Osteoblast (primary cell): ENCODE data around the gene SZRD1. TPM values are rescaled to one million over a fixed set of nuclear protein-coding genes. Genes with fewer than 3 reads are reported as not detected.

Source experiments
- DNase-seq: peaks from one replicate; pipeline ENCODE4 v3.0.0; 2011; ENCODE audit warnings: low spot score, mixed read lengths; ENCODE audit not compliant: insufficient read length; ENCODE audit errors: missing footprints
- H2AFZ ChIP-seq: 2 replicates; pipeline ENCODE4 v1.6.0; 2011; ENCODE audit warnings: mild to moderate bottlenecking, low read length
- H3K27ac ChIP-seq: 2 replicates; pipeline ENCODE4 v1.5.1; 2011; ENCODE audit warnings: mild to moderate bottlenecking, low read depth, low read length, moderate library complexity
- H3K27me3 ChIP-seq: 2 replicates; pipeline ENCODE4 v1.6.0; 2012; ENCODE audit warnings: mild to moderate bottlenecking, control low read depth, inconsistent platforms, low read length, moderate library complexity; ENCODE audit not compliant: insufficient read depth
- H3K36me3 ChIP-seq: 2 replicates; pipeline ENCODE4 v1.5.1; 2011; ENCODE audit warnings: mild to moderate bottlenecking, low read length, control low read depth, moderate library complexity; ENCODE audit not compliant: insufficient read depth
- H3K4me1 ChIP-seq: 2 replicates; pipeline ENCODE4 v1.5.1; 2011; ENCODE audit warnings: mild to moderate bottlenecking, low read length, control low read depth, moderate library complexity; ENCODE audit not compliant: insufficient read depth
- H3K4me2 ChIP-seq: 2 replicates; pipeline ENCODE4 v1.6.0; 2011; ENCODE audit warnings: mild to moderate bottlenecking, low read length; ENCODE audit not compliant: insufficient read depth
- H3K4me3 ChIP-seq: fragments of 200-600 bp; sonication (generic); 3 replicates; pipeline ENCODE4 v1.5.1; 2012; ENCODE audit warnings: mild to moderate bottlenecking, low read length, inconsistent platforms; ENCODE audit not compliant: insufficient read depth
- H3K79me2 ChIP-seq: 2 replicates; pipeline ENCODE4 v1.6.0; 2012; ENCODE audit warnings: mild to moderate bottlenecking, low read length, control low read depth, inconsistent platforms; ENCODE audit not compliant: insufficient read depth
- H3K9me3 ChIP-seq: 2 replicates; pipeline ENCODE4 v1.5.1; 2011; ENCODE audit warnings: low read depth, low read length, control low read depth
- H4K20me1 ChIP-seq: 2 replicates; pipeline ENCODE4 v1.6.0; 2012; ENCODE audit warnings: mild to moderate bottlenecking, low read length, control low read depth; ENCODE audit not compliant: insufficient read depth
- total RNA-seq: library from RNA; depleted of rRNA; stranded (reverse); fragments of >200 nt; gene quantifications from 2 replicates; pipeline ENCODE4 v1.2.3, GENCODE V29; 2012
- TF ChIP-seq, protein P1 (sequence below): IDR thresholded peaks from 2 replicates; pipeline ENCODE4 v1.5.1; 2011; ENCODE audit warnings: mild to moderate bottlenecking, low read depth, low read length, moderate library complexity; ENCODE audit errors: extremely low read depth

The SZRD1 gene
- total RNA-seq, 1 donor, result 66.2 TPM

DNA sequence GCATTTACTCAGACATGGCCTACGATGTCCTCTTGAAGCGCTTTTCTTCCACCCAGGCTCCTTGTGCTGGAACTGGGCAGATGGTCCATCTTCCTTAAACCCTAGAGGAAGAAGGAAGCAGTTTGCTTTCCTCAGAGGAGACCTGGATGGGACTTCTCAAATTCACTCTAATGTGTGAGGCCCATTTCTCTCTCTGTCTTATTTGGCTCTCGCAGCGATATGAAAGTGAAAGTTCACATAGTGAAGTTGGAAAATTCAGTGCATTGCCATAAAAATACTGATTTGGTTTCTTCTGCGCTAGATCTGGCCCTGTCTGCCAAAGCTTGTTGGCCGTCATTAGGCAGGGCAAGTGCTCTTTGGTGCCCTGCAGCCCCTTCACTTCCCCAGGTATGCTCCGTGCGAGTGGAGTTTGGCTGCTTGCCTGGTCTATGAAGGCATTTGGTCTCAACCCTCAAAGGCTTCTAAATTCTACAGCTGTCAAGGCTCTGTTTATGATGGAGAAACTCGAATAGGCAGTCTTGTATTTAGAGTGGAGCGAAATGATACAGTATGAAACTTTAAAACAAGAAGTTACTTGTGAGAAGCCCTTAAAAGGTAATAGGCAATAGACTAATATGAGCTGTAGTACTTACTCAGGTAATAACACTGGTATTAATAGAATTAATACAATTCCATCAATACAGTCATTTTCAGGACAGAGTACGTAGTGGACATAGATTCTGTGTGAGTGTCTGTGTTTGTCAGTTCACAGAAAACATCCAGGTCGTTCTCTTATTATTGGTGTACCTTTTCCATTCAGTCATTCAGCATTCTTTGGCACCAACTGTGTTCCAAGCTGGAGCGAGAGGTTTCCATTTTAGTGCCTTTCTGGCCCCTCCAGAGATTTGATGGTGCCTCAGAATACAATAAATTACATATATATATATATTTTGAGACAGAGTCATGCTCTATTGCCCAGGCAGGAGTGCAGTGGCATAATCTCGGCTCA lies 20.5 kb downstream of the SZRD1 start:
- peak overlapping the region; percentile 21 for H2AFZ ChIP-seq
- H3K4me3 ChIP-seq, result peak overlapping the region; percentile 70
- H3K4me2 ChIP-seq, result peak overlapping the region; percentile 97
- H3K27me3 ChIP-seq, result no peaks in the 10 kb centered on the region
- peak overlapping the region; percentile 84 for H3K27ac ChIP-seq
- H3K4me1 ChIP-seq, result peaks cover 59% of the 10 kb centered on the region
- no peaks in the 10 kb centered on the region for H3K9me3 ChIP-seq
- H4K20me1 ChIP-seq, result peaks cover 78% of the 10 kb centered on the region
- no peaks in the 10 kb centered on the region for H3K36me3 ChIP-seq
- DNase-seq, result peak; percentile 77
- peaks cover 87% of the 10 kb centered on the region for H3K79me2 ChIP-seq
- TF ChIP-seq, protein P1, sequence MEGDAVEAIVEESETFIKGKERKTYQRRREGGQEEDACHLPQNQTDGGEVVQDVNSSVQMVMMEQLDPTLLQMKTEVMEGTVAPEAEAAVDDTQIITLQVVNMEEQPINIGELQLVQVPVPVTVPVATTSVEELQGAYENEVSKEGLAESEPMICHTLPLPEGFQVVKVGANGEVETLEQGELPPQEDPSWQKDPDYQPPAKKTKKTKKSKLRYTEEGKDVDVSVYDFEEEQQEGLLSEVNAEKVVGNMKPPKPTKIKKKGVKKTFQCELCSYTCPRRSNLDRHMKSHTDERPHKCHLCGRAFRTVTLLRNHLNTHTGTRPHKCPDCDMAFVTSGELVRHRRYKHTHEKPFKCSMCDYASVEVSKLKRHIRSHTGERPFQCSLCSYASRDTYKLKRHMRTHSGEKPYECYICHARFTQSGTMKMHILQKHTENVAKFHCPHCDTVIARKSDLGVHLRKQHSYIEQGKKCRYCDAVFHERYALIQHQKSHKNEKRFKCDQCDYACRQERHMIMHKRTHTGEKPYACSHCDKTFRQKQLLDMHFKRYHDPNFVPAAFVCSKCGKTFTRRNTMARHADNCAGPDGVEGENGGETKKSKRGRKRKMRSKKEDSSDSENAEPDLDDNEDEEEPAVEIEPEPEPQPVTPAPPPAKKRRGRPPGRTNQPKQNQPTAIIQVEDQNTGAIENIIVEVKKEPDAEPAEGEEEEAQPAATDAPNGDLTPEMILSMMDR, result no peak

GRCh38 chr1:16391411-16391810 lies 24.4 kb downstream of the SZRD1 start:
- Histone ChIP-seq H3K36me3 (peaks cover 26% of the 10 kb centered on the region), H3K27ac (peak overlapping the region; percentile 59), H3K9me3 (no peaks in the 10 kb centered on the region), H3K4me1 (peaks cover 42% of the 10 kb centered on the region), H4K20me1 (peaks cover 72% of the 10 kb centered on the region), H3K79me2 (peaks cover 89% of the 10 kb centered on the region), H2AFZ (no peak overlapping the region), H3K27me3 (no peaks in the 10 kb centered on the region), H3K4me3 (no peak overlapping the region), H3K4me2 (no peak overlapping the region)
- DNase-seq, result peak; percentile 70
- TF ChIP-seq, protein P1, result no peak

DNA sequence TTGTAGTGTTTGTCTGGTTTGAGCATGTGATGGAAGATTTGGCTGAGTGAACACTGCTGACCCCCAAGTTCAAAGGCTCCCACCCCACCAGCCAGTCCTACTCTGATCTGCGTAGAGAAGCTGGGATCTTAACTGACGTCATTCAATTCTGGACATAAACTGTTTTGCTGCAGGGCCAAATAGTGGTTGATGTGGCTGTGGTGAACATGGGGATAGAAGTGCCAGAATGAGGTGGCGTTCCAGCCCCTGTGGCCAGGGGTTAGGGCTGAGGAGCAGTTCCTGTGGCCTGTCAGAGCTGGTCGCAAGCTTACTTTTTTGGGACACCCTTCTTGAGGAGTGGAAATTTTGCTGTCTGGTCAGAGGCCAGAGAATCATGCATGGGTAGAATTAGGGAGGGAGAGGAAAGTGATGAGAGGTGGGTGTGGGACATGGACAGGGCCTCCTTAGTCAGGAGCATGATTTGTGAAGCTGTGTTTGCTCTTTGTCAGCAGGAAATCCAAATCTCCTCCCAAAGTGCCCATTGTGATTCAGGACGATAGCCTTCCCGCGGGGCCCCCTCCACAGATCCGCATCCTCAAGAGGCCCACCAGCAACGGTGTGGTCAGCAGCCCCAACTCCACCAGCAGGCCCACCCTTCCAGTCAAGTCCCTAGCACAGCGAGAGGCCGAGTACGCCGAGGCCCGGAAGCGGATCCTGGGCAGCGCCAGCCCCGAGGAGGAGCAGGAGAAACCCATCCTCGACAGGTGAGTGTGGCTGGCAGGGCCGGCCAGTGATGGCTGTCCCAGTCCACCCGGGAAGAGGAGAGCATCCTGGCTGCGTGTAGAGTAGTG lies 25.9 kb downstream of the SZRD1 start:
- H3K4me3 ChIP-seq, result no peak overlapping the region
- no peak overlapping the region for H2AFZ ChIP-seq
- peaks cover 29% of the 10 kb centered on the region for H3K36me3 ChIP-seq
- H4K20me1 ChIP-seq, result peaks cover 61% of the 10 kb centered on the region
- no peak overlapping the region for H3K4me2 ChIP-seq
- H3K79me2 ChIP-seq, result peaks cover 86% of the 10 kb centered on the region
- DNase-seq, result peak; percentile 71
- no peaks in the 10 kb centered on the region for H3K9me3 ChIP-seq
- TF ChIP-seq, protein P1, result no peak
- H3K4me1 ChIP-seq, result peaks cover 38% of the 10 kb centered on the region
- no peaks in the 10 kb centered on the region for H3K27me3 ChIP-seq
- H3K27ac ChIP-seq, result peak overlapping the region; percentile 54
